Ishikawa (cell line): ENCODE data around the gene PCDH9.

ENCODE experiments used
- CEBPB ChIP-seq: IDR thresholded peaks from 2 replicates; pipeline ENCODE4 v1.6.1; 2012
- TEAD4 ChIP-seq: IDR thresholded peaks from 2 replicates; pipeline ENCODE4 v1.6.1; 2012

DNA sequence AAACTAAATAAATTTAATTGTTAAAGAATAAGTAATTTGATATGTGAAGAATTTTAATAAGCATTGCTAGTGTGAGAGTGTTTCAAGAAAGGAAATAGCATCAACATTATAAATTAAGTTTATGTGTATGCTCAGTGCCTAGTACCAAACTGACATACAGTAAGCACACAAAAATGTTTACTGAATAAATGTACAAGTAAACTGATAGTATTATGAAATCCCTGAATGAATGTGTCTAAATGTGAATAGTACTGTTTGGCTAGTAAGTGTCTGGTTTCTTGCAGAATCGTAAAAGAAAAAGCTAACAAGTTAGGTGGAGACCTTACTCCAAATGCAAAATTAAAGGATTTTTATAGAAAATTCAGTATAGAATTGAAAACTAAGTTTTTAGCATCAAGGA is 233.6 kb downstream of the PCDH9 start:
- TF ChIP-seq TEAD4 (no peak), CEBPB (no peak)
